Right atrium auricular region (tissue), 2 donors: ENCODE results near the gene PLD4. TPM values are rescaled to one million over a fixed set of nuclear protein-coding genes. Genes with fewer than 3 reads are reported as not detected.
"Not testable (repeated sequence)": the region's sequence is repeated elsewhere in the genome, so short reads cannot be mapped to it uniquely, and the experiment has no call there.

Source experiments
- DNase-seq: peaks from one replicate; pipeline ENCODE4 v3.0.0-alpha.2; 2019; ENCODE audit warnings: low spot score
- H3K27ac ChIP-seq, 2 donors: fragments of 200-600 bp; sonication (generic); 1 replicate in 1 of 2; 2 replicates in 1 of 2; pipeline ENCODE4 v1.5.1; 2016 to 2019
- H3K27me3 ChIP-seq, 2 donors: fragments of 200-600 bp; sonication (generic); one replicate each; pipeline versions ENCODE4 v1.5.1 to v1.6.0; 2017 to 2019
- H3K36me3 ChIP-seq: fragments of 200-600 bp; sonication (generic); one replicate; pipeline ENCODE4 v1.5.1; 2016
- H3K4me1 ChIP-seq, 2 donors: fragments of 200-600 bp; sonication (generic); one replicate each; pipeline versions ENCODE4 v1.5.1 to v1.6.0; 2017 to 2019
- H3K4me3 ChIP-seq, 2 donors: fragments of 200-600 bp; sonication (generic); 1 replicate in 1 of 2; 2 replicates in 1 of 2; pipeline ENCODE4 v1.5.1; 2017 to 2019; ENCODE audit warnings: mild to moderate bottlenecking in 1 of 2, moderate library complexity in 1 of 2
- H3K9me3 ChIP-seq, 2 donors: fragments of 200-600 bp; sonication (generic); one replicate each; pipeline ENCODE4 v1.5.1; 2019
- total RNA-seq, 2 donors: library from RNA; depleted of rRNA; stranded (reverse); fragments of >200 nt; gene quantifications; one replicate each; pipeline ENCODE4 v1.1.0, GENCODE V29; 2016
- TF ChIP-seq, protein P1 (sequence below), 2 donors: fragments of 200-600 bp; sonication (generic); IDR thresholded peaks; one replicate each; pipeline ENCODE4 v1.5.1; 2019; ENCODE audit warnings: antibody characterized with exemption in 2 of 2

The PLD4 gene
- total RNA-seq, 2 donors from 2014 or later = 0.08 TPM; not detected in 1

- TF ChIP-seq, protein P1, sequence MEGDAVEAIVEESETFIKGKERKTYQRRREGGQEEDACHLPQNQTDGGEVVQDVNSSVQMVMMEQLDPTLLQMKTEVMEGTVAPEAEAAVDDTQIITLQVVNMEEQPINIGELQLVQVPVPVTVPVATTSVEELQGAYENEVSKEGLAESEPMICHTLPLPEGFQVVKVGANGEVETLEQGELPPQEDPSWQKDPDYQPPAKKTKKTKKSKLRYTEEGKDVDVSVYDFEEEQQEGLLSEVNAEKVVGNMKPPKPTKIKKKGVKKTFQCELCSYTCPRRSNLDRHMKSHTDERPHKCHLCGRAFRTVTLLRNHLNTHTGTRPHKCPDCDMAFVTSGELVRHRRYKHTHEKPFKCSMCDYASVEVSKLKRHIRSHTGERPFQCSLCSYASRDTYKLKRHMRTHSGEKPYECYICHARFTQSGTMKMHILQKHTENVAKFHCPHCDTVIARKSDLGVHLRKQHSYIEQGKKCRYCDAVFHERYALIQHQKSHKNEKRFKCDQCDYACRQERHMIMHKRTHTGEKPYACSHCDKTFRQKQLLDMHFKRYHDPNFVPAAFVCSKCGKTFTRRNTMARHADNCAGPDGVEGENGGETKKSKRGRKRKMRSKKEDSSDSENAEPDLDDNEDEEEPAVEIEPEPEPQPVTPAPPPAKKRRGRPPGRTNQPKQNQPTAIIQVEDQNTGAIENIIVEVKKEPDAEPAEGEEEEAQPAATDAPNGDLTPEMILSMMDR (IDR thresholded peaks at IDR 0.05) = no peak
- no peak overlapping the region for H3K27ac ChIP-seq
- H3K4me3 ChIP-seq = no peak overlapping the region
- H3K27me3 ChIP-seq = no peaks in the 10 kb centered on the region
- no peaks in the 10 kb centered on the region for H3K4me1 ChIP-seq
- DNase-seq = no peak
- no peaks in the 10 kb centered on the region for H3K9me3 ChIP-seq
- peaks cover 26% of the 10 kb centered on the region for H3K36me3 ChIP-seq
Measured at GRCh38 chr14:104881369-104881979, 43.2 kb upstream of the PLD4 start.

GRCh38 chr14:104882325-104882973 is 42.2 kb upstream of the PLD4 start:
- TF ChIP-seq, protein P1 (IDR thresholded peaks at IDR 0.05) = no peak
- no peak overlapping the region for H3K27ac ChIP-seq
- no peaks in the 10 kb centered on the region for H3K27me3 ChIP-seq
- no peak overlapping the region for H3K4me3 ChIP-seq
- H3K9me3 ChIP-seq = no peaks in the 10 kb centered on the region
- H3K4me1 ChIP-seq = no peaks in the 10 kb centered on the region
- DNase-seq = no peak
- peaks cover 35% of the 10 kb centered on the region for H3K36me3 ChIP-seq

DNA sequence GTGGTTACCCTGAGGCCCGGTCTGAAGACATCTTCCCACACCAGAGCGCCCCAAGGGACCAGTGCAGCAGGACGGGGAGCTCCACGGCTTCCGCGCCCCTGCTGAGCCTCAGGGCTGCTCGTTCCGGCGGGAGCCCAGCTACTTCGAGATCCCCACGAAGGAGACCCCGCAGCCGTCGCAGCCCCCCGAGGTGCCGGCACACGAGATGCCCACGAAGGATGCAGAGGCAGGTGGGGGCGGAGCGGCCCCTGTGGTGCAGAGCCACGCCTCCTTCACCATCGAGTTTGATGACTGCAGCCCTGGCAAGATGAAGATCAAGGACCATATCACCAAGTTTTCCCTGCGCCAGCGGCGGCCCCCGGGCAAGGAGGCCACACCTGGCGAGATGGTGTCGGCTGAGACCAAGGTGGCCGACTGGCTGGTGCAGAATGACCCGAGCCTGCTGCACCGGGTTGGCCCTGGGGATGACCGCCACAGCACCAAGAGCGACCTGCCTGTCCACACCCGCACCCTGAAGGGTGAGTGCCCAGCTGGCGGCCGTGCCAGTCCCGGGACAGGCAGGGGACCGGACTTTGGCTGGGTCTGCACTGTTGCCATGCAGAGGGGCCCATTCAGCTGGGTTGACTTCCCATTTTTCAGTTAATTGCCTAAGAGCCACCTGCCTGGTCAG is 41.6 kb upstream of the PLD4 start:
- TF ChIP-seq, protein P1 (IDR thresholded peaks at IDR 0.05) = no peak
- Histone ChIP-seq H3K9me3 (no peaks in the 10 kb centered on the region), H3K4me3 (no peak overlapping the region), H3K27ac (no peak overlapping the region), H3K4me1 (no peaks in the 10 kb centered on the region), H3K36me3 (peaks cover 36% of the 10 kb centered on the region), H3K27me3 (no peaks in the 10 kb centered on the region)
- DNase-seq = no peak

GRCh38 chr14:104883681-104884361 is 40.9 kb upstream of the PLD4 start:
- Histone ChIP-seq H3K4me3 (no peak overlapping the region), H3K27me3 (no peaks in the 10 kb centered on the region), H3K4me1 (no peaks in the 10 kb centered on the region), H3K36me3 (peaks cover 36% of the 10 kb centered on the region), H3K27ac (no peak overlapping the region), H3K9me3 (no peaks in the 10 kb centered on the region)
- no peak for DNase-seq
- TF ChIP-seq, protein P1 (IDR thresholded peaks at IDR 0.05) = no peak

DNA sequence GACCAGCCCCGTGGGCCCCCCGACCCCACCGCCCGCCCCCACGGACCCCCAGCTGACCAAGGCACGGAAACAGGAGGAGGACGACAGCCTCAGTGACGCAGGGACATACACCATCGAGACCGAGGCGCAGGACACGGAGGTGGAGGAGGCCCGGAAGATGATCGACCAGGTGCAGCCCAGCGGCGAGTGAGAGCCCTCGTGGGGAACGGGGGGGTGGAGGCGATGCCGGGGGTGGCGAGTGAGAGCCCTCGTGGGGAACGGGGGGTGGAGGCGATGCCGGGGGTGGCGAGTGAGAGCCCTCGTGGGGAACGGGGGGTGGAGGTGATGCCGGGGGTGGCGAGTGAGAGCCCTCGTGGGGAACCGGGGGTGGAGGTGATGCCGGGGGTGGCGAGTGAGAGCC is 40.3 kb upstream of the PLD4 start:
- H3K36me3 ChIP-seq = peaks cover 36% of the 10 kb centered on the region
- DNase-seq = not testable (repeated sequence)

More for the DNA sequence above, 40.3 kb upstream of the PLD4 start:
- H3K9me3 ChIP-seq, H3K27me3 ChIP-seq, H3K27ac ChIP-seq, H3K4me1 ChIP-seq, H3K4me3 ChIP-seq: not testable (repeated sequence)
